Pancreas (tissue), 10 donors: ENCODE data around the gene RPS28. TPM values are rescaled to one million over a fixed set of nuclear protein-coding genes. Genes with fewer than 3 reads are reported as not detected.
"Not testable (repeated sequence)": the region's sequence is repeated elsewhere in the genome, so short reads cannot be mapped to it uniquely, and the experiment has no call there.

ENCODE experiments used
- ATAC-seq, 4 donors: fragments of 200-7000 bp; cut with Tn5 transposase; one replicate each; pipeline versions ENCODE4 v1.8.0 to v1.9.1; 2020; ENCODE audit warnings: mild to moderate bottlenecking in 4 of 4, moderate library complexity in 4 of 4
- DNase-seq, 6 donors: peaks; one replicate each; pipeline ENCODE4 v3.0.0-alpha.2; 2020
- FAIRE-seq: peaks from 2 replicates; lab custom pipeline; 2012; peaks lifted over from hg19 to GRCh38; lab: Jason Lieb, UNC
- H3K27ac ChIP-seq, 4 donors: fragments of 200-600 bp; sonication (generic); 1 replicate in 3 of 4; 2 replicates in 1 of 4; pipeline versions ENCODE4 v1.5.0 to v1.8.0; 2020
- H3K27me3 ChIP-seq, 4 donors: fragments of 200-600 bp; one replicate each; pipeline ENCODE4 v1.8.0; 2021
- H3K36me3 ChIP-seq, 3 donors: fragments of 200-600 bp; sonication (generic) in 1 of 3; one replicate each; pipeline versions ENCODE4 v1.5.0 to v1.8.0; 2020 to 2021
- H3K4me1 ChIP-seq, 3 donors: fragments of 200-600 bp; one replicate each; pipeline ENCODE4 v1.8.0; 2021
- H3K4me3 ChIP-seq, 4 donors: fragments of 200-600 bp; sonication (generic) in 2 of 4; one replicate each; pipeline versions ENCODE4 v1.5.0 to v1.8.0; 2020 to 2021
- H3K9me3 ChIP-seq, 4 donors: fragments of 200-600 bp; one replicate each; pipeline ENCODE4 v1.8.0; 2021
- WGBS, 2 donors: extraction: QIAGEN DNeasy Blood & Tissue Kit; methylation state at CpG; one replicate each; pipeline ENCODE4 v1.1.7; 2013; 5-methylcytosine and 5-hydroxymethylcytosine counted together
- intact Hi-C, 3 donors: fragments of 100-400 bp; cut with DNase I; formaldehyde crosslinking; loops; one replicate each; pipeline versions ENCODE4 v1.11.1 to v1.14.2; 2022
- polyA plus RNA-seq, 2 donors: library from polyadenylated mRNA; stranded (reverse); fragments of 200-250 nt; gene quantifications; one replicate each; pipeline ENCODE4 v1.2.3, GENCODE V29; 2013
- total RNA-seq, 6 donors: library from RNA; stranded (reverse); fragmentation: NEBNext Ultra II Directional in 4 of 6; extraction: Animal tissue kit (Norgen Biotek cat#: 25700) in 4 of 6; gene quantifications; one replicate each; pipeline versions ENCODE4 v1.2.1 to v1.2.4, GENCODE V29; 2021 to 2023
- TF ChIP-seq, protein P1 (sequence below), 4 donors: fragments of 200-600 bp; sonication (generic) in 3 of 4; IDR thresholded peaks; one replicate each; pipeline versions ENCODE4 v1.5.0 to v1.8.0; 2021; ENCODE audit warnings: antibody characterized with exemption in 4 of 4
- donor health status: healthy with polysubstance abuse.
- donor health status: DM: no; HTN: no; CAD: no; lungs with moderate emphysema.
- donor health status: DM: no; HTN: no; CAD: no.
- donor health status: control.
- donor health status: control.
- donor health status: Bipolar disorder and iron deficiency.
- donor health status: DM: yes; HTN: yes; CAD: no.
- donor health status: DM: no; HTN: no; CAD: no.
- donor health status: DM: no; HTN: no; CAD: no.
- donor health status: DM: yes; HTN: yes; CAD: no.

The RPS28 gene
- total and polyA plus RNA-seq, 8 donors = 706 to 1,524 (median 1,001) TPM

DNA sequence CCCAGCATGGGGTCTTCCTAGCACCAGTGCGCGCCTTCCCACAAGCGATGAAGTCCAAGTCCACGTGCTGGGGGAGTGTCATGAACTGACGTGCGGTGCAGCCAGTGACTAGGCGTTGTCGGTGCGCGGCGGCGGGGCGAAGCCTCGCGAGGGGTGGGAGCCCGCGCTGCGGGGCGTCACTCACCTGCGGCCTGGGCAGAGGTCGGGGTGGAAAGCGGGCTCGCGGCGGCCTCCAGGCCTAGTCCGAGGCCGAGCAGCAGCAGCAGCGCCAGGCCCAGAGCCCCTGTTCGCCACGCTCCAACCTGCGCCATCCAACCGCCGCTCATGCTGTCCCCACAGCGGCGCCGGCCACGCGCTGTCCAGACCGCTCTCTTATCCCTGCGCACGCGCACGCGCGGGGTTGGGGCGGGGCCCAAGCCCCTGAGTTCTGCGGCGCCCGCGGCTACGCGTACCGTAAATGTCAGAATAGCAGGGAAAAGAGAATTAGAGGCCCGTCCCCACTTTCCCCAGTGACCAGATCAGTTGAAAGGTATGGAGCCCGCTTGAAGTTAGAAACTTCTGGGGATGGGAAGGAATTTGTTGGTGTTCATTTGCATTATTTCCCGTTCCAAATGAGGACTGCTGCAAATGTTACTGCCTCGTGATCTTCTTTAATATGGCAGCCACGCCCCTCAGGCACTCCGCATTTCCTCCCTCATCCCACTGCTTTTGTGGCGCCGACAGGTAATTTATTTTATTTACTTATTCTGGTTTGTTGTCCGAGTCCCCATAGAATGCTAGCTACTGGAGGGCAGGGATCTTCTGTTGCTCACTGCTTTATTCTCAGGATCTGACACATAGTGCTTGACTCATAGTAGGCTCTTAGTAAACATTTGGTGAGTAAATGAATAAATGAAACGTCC lies 13.1 kb upstream of the RPS28 start, which contains the start of gene CD320:
Gene CD320, minus strand, starts transcription at position 394 of the 902 bp plus-strand sequence. Its CDS starts 68 bp downstream, at position 326.
- DNase-seq (peak; percentile 85 to 96 (median 88)), FAIRE-seq (no peak), ATAC-seq (peak; percentile 97 to 98 (median 98))
- H3K9me3 ChIP-seq = no peaks in the 10 kb centered on the region
- no peaks in the 10 kb centered on the region for H3K27me3 ChIP-seq
- H3K4me3 ChIP-seq = peak within 1 kb of the TSS; percentile 51 to 73 (median 54)
- peak within 1 kb of the TSS in 2 of 4 donors; percentile 12 to 54 for H3K27ac ChIP-seq
- H3K36me3 ChIP-seq = peaks cover 0 to 8% (median 0%) of the 10 kb centered on the region in 3 donors
- 0% methylated on average over 44 to 63 of the region's 63 CpGs for WGBS, 2 donors
- intact Hi-C loops = no loop called here
- TF ChIP-seq, protein P1, sequence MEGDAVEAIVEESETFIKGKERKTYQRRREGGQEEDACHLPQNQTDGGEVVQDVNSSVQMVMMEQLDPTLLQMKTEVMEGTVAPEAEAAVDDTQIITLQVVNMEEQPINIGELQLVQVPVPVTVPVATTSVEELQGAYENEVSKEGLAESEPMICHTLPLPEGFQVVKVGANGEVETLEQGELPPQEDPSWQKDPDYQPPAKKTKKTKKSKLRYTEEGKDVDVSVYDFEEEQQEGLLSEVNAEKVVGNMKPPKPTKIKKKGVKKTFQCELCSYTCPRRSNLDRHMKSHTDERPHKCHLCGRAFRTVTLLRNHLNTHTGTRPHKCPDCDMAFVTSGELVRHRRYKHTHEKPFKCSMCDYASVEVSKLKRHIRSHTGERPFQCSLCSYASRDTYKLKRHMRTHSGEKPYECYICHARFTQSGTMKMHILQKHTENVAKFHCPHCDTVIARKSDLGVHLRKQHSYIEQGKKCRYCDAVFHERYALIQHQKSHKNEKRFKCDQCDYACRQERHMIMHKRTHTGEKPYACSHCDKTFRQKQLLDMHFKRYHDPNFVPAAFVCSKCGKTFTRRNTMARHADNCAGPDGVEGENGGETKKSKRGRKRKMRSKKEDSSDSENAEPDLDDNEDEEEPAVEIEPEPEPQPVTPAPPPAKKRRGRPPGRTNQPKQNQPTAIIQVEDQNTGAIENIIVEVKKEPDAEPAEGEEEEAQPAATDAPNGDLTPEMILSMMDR (IDR thresholded peaks at IDR 0.05) = no peak
- H3K4me1 ChIP-seq = peaks cover 0 to 6% (median 0%) of the 10 kb centered on the region in 3 donors

DNA sequence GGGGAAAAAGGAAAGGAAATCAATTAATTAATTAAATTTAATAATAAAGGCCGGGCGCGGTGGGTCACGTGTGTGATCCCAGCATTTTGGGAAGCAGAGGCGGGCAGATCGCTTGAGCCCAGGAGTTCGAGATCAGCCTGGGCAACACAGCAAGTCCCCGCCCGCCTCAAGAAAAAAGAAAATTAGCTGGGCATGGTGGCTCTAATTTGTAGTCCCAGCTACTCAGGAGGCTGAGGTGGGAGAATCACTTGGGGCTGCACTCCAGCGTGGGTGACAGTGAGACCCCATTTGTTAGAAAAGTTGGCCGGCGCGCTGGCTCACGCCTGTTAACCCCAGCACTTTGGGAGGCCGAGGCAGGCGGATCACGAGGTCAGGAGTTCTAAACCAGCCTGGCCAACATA lies 12.4 kb upstream of the RPS28 start:
- Histone ChIP-seq H3K4me3 (peak overlapping the region in 2 of 4 donors; percentile 53 to 73), H3K4me1 (peaks cover 0 to 6% (median 0%) of the 10 kb centered on the region in 3 donors), H3K27ac (no peak overlapping the region), H3K36me3 (peaks cover 0 to 8% (median 4%) of the 10 kb centered on the region in 3 donors), H3K27me3 (no peaks in the 10 kb centered on the region), H3K9me3 (no peaks in the 10 kb centered on the region)
- WGBS, 2 donors = 72 to 75% methylated on average over 16 to 17 of the region's 17 CpGs
- ATAC-seq = no peak
- no peak for FAIRE-seq
- intact Hi-C loops = no loop called here
- TF ChIP-seq, protein P1 (IDR thresholded peaks at IDR 0.05) = no peak
- peak in 4 of 6 donors; percentile 11 to 44 (median 23) for DNase-seq

DNA sequence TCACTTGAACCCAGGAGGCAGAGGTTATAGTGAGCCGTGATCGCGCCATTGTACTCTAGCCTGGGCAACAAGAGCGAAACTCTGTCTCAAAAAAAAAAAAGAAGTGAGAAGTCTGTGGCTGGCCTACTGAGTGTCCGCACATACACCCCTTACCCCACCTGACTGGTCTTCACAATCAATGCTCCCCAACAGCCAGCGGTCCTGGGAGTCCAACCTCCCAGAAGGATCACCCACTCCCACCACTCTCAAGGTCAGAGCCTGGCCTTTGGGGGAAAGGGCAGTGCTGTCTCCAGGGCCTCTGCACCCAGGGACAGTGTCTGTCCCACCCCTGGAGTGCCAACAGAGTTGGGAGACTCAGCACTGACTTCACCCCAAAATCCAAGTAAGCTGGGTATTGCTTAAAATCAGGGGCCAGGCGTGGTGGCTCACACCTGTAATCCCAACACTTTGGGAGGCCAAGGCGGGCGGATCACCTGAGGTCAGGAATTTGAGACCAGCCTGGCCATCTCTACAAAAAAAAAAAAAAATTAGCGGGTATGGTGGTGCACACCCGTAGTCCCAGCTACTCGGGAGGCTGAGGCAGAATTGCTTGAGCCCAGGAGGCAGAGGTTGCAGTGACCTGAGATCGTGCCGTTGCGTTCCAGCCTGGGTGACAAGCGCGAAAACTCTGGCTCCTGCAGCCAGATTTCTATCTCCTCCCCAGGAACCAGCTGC lies 10.8 kb upstream of the RPS28 start:
- Histone ChIP-seq H3K4me1 (peaks cover 0 to 6% (median 0%) of the 10 kb centered on the region in 3 donors), H3K27me3 (no peaks in the 10 kb centered on the region), H3K27ac (no peak overlapping the region), H3K4me3 (no peak overlapping the region), H3K36me3 (peaks cover 0 to 16% (median 4%) of the 10 kb centered on the region in 3 donors), H3K9me3 (no peaks in the 10 kb centered on the region)
- intact Hi-C loops = no loop called here
- TF ChIP-seq, protein P1 (IDR thresholded peaks at IDR 0.05) = no peak
- 94 to 97% methylated on average over 17 of the region's 17 CpGs for WGBS, 2 donors
- peak in 4 of 6 donors; percentile 8 to 23 (median 10) for DNase-seq
- FAIRE-seq = no peak
- no peak for ATAC-seq

DNA sequence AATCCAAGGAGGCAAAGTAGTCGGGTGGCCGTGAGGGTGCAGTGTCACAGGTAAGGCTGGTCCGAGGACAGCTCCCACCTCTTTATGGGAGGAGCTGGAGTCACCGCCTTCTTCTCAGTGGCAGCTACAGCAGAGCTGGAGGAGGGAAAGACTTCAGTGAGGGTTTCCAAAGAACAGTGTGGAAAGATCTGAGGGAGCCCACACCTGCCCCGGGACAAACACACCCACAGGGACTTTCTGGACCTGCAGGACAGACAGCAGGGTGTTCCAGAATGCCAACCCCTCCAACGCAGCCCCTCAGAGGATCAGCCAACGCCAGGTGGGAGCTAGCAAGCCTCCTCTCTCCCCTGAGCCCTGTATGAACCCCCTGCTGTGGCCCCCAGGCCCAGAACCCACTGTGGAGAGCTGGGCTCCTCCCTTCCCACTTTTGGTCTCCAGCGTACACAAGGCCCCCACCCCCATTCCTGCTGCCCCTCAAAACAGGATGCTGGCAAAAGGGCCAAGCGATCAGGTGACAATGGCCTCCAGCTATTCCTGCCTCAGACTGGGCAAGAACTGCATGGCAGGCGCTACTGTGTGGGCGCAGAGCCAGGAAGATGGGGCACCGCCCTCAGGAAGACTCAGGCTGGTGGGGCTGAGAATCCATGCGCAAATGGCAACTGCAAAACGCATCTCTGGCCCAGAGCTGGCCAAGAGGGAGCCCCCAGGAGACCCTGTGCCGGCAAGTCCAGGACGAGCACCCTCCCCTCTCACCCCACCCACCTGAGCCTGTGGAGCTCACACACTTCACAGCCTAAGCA lies 9.6 kb upstream of the RPS28 start:
- 83 to 84% methylated on average over 16 of the region's 16 CpGs for WGBS, 2 donors
- Histone ChIP-seq H3K27ac (no peak overlapping the region), H3K27me3 (no peaks in the 10 kb centered on the region), H3K36me3 (peaks cover 0 to 23% (median 4%) of the 10 kb centered on the region in 3 donors), H3K4me3 (no peak overlapping the region), H3K4me1 (peaks cover 0 to 6% (median 0%) of the 10 kb centered on the region in 3 donors), H3K9me3 (no peaks in the 10 kb centered on the region)
- intact Hi-C loops = no loop called here
- TF ChIP-seq, protein P1 (IDR thresholded peaks at IDR 0.05) = no peak
- ATAC-seq = no peak
- peak; percentile 1 to 48 (median 22) for DNase-seq
- no peak for FAIRE-seq

DNA sequence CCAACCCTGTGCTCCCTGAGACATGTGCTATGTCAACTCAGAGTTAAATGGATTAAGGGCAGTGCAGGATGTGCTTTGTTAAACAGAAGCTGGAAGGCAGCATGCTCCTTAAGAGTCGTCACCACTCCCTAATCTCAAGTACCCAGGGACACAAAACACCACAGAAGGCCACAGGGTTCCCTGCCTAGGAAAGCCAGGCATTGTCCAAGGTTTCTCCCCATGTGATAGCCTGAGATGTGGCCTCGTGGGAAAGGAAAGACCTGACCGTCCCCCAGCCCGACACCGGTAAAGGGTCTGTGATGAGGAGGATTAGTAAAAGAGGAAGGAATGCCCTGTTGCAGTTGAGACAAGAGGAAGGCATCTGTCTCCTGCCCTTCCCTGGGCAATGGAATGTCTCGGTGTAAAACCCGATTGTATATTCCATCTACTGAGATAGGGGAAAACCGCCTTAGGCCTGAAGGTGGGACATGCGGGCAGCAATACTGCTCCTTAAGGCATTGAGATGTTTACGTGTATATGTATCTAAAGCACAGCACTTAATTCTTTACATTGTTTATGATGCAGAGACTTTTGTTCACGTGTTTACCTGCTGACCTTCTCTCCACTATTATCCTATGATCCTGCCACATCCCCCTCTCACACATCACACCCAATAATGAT lies 6.2 kb upstream of the RPS28 start:
- peaks cover 0 to 23% (median 4%) of the 10 kb centered on the region in 3 donors for H3K36me3 ChIP-seq
- H3K9me3 ChIP-seq, FAIRE-seq, H3K4me3 ChIP-seq, ATAC-seq, intact Hi-C loops, H3K27ac ChIP-seq, H3K27me3 ChIP-seq, H3K4me1 ChIP-seq: not testable (repeated sequence)
- WGBS, 2 donors = 87 to 90% methylated on average over 11 of the region's 11 CpGs
- peak in 1 of 6 donors; percentile 6 for DNase-seq
